CD1c-positive myeloid dendritic cell (primary cell): ENCODE measurements around the gene MAP4K3.

Experiments used
- DNase-seq: peaks from one replicate; pipeline ENCODE4 v3.0.0-alpha.2; 2016; ENCODE audit errors: extremely low spot score

MAP4K3 gene

DNA sequence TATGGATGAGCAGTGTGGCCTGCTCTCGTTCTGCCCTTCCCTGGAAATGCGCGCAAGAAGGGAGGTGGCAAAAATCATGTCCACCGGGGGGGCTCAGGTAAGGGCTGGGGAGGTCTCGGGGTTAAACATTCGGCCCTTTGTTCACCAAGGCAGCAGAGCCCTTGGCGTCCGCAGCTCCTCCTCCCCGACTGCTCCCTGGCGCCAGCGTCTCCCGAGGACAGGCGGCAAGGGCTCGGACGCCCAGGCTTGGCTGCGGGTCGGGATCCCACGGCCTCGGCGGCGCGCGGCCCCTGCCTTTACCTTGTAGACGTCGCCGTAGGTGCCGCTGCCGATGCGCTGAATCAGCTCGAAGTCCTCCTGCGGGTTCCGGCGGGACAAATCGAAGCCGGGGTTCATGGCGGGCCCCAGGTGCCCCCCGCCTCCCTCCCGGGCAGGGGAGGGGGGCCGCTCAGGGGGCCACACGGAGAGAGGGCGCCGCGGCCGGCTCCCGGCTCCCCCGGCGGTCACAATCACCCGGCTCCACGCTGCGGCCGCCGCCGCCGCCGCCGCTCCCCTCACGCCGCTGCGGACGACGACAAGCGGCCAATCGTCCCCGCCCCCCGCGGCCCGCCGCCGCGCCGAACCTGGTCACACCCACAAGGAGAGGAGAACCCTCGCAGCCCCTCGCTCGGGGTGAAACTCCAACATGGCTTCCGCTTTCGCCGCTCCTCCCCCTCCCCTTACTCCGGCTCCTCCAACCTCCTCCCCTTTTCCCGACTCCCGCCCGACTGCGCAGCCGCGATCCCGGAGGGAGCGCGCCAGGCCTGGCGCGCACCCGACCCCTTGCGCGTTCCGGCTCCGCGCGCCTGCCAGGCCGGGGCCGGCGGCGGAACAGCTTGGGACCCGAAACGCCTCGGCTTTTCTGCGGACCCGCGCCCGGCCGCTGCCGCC lies at the start of gene MAP4K3:
Gene MAP4K3, minus strand, starts transcription at position 694 of the 930 bp plus-strand sequence. Its CDS starts 298 bp downstream, at position 396.
- DNase-seq = peak; percentile 96

DNA sequence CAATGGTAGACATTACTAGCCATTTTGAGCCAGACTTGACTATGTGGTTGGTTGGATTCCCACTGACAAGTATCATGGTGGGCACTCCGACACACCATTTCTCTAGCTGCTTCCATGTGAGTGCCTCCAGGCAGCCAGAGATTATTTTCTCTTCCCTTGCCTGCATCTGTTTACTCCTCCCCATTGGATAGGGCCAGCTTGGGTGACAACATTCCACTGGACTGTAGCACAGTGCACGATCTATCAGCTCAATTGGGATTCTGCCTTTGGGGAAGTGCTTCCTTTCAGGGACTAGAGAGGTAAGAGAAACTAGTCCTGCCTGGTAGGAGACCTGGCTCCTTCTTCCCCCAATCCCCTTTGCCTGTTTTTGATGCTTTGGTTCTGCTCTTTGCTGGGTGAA lies 49.0 kb upstream of the MAP4K3 start:
- no peak for DNase-seq

DNA sequence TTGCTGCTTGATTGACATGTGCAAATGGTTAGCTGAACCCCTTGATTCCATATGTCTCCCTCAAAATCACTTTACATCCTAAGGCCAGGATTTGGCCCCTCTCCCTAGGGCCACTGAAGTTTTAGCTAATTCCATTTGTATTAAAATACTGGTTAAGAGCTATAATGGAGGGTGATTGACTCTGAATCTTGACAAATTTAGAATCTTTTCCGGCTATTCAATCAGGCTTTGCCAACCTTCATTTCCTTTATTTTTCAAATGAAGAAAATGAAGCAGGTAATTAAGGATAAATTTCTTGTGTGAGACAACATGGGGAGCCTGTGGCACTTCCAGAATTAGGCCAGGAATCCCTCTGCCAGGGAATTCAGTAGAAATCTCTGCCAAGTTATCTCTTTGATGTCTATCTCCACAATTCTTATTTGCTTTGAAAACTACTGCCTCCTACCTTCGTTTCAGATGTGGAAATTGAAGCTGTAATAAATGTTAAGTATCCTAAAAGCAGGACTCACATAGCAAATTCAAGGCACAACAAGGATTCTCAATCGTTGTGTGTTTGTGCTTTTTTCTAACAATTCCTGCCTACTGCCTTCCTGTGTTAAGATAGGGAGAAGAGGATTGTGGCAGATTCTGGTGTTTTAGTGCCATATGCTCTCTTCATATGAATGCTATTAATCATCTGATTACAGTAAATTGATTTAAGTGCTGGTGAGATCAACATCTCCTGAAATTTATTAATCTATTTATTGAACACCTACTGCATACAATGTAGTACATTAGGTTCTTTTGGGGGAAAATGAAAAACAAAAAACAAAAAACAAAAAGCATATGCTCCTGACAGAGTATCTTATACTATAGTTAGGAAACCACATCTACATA lies 47.8 kb upstream of the MAP4K3 start:
- DNase-seq = no peak

DNA sequence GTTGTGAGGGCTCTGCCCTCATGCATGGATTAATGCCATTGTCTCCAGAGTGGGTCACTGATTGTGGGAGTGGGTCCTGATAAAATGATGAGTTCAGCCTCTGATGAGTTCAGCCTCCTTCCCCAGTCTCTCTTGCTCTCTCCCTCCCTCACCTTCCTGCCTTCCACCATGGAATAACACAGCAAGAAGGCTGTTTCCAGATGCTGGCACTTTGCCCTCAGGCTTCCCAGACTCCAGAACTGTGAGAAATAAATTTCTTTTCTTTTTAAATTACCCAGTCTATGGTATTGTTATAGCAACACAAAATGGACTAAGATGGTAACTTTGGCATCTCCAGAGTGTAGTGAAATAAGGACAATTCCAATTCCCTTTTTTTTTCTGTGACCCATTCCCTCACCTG lies 47.1 kb upstream of the MAP4K3 start:
- no peak for DNase-seq

DNA sequence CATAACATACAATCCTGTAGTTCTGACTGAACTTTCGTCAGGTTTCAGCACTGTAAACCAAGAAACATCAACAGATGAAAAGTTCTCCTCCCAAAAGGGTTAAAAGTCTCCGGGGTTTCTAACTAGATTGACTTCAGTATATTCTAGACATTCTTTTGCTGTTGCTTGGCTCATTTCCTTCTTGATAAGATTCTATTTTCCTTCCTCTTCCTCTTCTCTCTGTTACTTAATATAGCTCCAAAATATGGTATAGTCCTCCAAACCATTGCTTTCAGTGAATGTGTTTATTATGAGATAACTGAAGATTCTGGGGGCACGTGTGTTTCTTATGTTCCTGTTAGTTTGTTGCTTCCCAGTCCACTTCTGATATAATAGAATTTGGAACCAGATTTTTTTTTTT lies 46.4 kb upstream of the MAP4K3 start:
- peak; percentile 48 for DNase-seq

DNA sequence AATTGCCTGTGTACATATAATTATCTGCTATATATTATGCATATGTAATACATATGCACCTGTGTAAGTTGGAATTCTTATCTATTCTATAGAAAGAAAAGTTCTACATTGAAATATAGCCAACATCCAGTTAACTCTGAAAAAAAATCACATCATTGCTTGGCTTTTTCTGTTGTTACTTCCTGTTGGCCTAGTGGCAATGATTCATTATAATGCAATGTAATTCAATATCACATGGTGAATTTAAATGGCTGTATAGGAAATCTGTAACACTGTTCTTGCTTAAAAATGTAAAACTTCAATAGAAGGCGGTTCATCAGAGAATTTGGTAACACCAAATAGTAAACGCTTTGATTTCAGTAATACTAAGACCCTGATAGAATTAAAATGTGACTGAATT lies 44.5 kb upstream of the MAP4K3 start:
- DNase-seq = peak; percentile 57

DNA sequence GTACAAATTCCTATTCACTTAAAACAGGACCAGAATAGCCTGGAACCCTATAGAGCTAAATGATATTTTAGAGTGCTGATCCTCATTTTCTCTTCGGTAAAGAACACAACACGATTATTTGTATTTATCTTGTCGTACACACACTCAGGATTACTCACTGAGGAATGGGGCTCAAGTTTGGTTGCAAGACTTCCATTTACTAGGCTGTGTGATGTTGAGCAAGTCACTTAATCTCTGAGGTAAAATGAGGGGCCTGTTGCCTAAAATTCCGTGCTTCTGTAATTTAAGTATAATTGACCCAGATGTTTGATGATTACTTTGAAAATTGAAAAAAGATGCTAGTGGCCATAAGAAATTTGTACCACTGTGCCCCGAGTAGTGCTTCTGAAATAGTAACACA lies 42.6 kb upstream of the MAP4K3 start:
- DNase-seq = no peak

DNA sequence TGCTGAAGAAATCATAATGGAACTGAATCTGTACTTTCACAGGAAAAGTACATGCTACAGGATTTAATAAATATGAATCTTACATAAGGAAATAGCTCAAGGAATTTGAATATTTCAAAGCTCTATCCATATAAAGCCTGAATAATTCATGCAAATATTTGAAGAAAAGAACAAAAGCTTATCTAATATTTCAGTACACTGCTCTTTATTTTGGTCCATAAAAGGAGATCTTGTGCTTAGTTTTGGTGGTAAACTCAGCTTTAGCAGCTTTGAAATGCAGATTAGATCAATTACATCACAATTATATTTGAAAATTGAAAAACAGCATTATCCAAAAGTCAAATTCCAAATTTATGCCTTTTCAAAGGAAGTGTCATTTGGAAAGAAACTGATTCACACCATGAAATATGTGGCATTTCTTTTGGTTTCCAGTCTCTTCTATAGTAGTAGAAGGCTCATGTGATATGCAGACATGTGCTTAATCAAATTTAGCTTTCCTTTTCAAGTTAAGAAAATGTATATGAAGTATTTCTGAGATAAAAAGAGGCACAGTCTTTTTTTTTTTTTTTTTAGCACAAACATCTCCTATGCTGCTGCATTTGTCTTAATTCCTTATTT lies 42.1 kb upstream of the MAP4K3 start:
- no peak for DNase-seq

DNA sequence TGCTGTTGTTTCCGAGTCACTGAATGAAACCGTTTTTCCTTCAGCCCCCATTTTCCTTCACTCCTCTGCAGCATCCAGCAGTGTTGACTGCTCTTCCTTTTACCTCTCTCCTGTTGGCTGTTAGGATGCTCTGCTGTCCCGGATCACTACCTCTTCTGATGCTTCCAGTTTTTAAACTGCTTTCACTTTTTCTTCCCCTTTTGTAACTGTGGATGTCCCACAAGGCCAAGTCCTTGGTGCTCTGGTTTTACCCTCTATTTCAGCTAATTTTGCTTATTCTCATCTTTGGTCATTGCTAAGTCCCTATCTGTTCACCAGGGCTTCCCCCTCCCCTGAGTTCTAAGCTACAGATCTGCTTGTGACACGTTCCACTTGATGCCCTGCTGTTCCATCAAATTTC lies 39.4 kb upstream of the MAP4K3 start:
- peak; percentile 67 for DNase-seq

DNA sequence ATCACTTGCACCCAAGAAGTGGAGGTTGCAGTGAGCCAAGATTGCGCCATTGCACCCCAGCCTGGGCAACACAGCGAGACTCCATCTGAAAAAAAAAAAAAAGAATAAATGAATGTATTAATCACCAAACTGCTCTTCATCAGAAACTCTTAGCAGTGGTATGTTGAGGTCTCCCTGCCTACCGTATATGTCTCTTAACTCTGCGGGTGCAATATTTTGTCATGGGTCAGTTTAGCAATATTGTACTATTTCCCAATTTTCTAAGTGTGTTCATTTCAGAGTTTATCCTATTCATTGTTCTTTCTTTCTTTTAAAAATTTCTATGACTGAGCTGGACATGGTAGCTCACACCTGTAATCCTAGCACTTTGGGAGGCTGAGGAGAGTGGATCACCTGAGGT lies 37.9 kb upstream of the MAP4K3 start:
- no peak for DNase-seq

DNA sequence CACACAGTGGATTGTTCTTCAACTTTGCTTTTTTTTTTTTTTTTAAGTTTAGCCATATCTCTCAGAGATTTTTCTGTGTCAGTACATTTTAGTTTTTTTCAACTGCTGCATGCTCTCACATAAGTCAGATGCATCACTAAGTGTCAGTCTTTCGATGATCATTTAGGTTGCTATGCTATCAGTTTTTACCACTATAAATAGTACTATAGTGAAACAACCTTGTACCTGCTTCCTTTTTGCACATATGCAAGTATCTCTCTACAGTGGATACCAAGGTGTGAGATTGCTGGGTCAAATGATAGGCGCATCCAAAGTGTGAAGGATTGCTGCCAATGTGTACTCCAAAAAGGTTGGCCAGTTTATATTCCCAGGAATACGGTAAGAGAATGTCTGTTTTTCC lies 33.5 kb upstream of the MAP4K3 start:
- no peak for DNase-seq

DNA sequence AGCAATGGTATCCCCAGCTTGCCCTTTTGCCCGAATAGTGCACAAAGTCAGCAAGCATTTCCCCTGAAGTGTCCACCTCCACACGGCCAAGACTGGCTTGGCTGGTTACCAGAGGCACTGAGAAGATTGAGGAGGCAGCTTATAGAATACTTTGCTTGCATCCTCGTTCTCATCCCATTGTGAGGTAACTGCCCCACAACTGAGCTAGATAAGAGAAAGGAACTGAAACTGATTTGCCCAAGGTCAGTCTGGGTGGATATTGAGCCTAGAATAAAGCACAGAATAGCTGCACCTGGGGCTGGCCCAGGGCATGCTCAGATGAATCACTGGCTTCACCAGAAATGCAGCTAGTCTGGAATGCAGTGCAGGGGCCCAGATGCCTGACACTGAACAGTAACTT lies 32.7 kb upstream of the MAP4K3 start:
- DNase-seq = peak; percentile 89

DNA sequence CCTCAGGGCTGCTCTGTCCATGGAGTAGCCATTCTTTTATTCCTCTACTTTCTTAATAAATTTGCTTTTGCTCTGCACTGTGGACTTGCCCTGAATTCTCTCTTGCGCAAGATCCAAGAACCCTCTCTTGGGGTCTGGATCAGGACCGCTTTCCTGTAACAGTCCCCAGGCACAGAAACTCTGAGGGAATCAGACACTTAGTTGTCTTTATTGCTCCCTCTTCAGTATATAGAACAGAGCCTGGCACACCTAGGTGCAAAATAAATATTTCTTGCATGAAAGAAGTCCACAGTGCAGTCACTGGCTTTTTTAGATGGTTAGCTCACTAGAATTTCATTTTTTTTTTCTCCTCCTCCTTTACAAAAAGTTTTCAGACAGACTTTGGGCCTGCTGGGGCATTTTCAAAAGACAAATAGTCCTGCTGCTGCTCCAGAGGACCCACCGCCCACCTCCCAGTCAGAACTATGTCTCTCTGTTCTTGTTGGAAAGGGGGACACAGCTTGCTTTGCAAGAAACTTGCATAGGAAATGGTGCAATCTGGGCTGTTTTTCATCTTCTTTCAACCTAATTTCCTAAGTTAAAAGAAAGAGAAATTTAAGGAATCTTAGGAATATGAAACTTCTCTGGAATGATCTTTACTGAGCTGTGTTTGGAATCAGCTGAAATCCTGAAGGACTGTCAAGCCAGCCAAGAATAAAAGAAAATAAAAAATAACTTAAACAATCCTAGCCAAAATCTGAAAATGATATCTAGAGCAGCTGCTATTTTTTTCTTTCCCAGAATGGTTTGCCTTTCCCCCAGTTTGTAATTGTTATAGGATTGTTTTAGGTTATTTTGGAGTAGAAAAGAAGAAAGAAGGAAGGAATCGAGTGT lies 31.7 kb upstream of the MAP4K3 start:
- DNase-seq = peak; percentile 19

DNA sequence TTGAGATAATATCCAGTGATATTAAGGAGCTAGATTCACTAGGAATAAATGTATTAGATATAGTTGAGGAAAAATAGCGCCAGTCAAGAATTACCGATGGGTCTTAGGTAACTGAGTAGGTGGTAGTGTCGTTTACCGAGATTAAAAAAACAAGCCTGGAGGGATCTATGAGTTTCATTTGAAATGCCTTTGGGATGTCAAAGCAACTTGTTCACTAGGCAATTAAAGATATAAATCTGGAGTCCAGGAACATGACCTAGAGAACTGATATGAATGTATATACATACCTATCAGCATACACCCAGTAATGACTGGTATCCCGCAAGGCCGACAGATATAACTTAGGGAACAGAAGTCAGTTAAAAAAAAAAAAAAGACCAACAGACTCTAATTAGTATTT lies 29.2 kb upstream of the MAP4K3 start:
- no peak for DNase-seq

DNA sequence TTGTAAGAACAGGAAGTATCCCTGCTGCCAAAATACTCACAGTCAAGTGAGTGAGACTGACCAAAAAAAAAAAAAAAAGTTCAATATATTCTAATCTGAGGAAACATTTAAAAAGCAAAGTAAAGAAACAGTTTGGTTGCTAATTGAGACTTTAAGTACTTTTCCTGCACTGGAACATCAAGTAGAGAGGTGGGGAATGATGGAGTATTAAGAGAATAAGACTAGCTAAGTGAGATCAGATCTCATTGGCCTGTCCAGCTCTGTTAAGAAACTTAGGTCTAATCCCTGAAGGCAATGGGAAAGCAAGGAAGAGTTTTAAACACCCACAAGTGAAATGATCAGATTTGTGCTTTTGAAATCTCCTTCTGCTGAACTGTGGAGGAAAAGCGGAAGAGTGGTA lies 27.8 kb upstream of the MAP4K3 start:
- DNase-seq = no peak

DNA sequence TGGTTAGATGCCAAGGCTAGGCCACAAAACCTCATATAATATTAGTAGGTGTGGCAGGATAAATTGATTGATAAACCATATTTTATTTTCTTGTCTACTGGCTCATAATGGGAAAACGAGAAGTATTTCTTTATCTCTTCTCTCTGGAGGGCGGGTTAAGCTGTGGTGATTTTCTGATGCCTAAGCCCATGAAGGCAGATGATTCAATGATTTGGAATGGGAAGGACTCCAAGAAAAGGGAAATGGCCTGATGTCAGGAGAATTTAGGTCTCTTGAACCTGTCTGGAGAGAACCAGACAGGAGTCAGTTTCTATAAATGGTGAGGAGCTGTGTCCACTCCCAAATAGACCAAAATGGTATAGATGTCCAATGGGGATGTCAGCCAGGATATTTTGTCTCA lies 18.7 kb upstream of the MAP4K3 start:
- DNase-seq = no peak

DNA sequence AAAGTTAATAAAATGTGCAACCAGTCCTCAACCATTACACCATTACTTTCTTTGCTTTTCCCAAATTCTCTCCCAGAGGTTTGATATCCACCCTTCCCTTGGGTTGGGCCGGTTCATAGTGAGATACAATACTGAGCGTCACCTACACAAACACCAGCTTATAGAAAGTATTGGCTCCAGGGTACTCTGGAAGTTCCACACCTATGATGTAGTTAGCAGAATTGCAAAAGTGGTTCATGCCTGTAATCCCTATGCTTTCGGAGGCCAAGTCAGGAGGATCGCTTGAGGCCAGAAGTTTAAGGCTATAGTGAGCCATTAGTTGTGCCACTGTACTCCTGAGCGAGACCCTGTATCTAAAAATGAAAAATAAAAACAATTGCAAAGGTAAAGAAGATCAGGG lies 15.3 kb upstream of the MAP4K3 start:
- no peak for DNase-seq

DNA sequence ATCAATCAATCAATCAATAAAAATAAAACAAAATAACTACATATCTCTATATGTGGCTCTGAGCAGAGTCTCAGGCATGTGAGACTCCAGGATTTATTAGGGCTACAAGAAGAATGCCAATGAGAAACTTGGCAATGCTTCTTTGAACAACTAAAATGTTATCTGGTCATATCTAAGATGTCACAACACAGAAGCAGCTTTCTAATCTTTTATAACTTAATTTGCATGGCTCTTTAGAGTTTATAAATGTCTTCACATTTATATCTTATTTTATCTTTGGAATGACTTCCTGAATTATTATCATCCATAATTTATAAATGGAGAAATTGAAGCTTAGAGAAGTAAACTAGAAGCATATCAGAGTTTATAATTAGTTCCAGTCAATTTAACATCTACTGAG lies 14.9 kb upstream of the MAP4K3 start:
- DNase-seq = no peak

DNA sequence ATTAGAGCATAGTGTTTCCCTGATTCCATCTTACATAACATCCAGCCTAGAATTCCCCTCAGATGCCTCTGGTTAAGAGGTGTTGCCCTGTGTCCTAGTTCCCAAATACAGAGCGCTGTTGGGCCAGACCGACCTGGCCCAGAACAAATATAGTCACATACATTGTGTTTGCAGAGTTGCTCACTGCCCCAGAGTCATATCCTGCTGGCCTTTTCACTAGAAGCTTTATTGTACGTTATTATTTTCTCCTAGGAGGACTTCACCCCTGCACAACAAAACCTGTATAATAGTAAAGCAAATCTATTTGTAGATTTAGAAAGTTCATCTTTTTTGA lies 11.1 kb upstream of the MAP4K3 start:
- DNase-seq = no peak

DNA sequence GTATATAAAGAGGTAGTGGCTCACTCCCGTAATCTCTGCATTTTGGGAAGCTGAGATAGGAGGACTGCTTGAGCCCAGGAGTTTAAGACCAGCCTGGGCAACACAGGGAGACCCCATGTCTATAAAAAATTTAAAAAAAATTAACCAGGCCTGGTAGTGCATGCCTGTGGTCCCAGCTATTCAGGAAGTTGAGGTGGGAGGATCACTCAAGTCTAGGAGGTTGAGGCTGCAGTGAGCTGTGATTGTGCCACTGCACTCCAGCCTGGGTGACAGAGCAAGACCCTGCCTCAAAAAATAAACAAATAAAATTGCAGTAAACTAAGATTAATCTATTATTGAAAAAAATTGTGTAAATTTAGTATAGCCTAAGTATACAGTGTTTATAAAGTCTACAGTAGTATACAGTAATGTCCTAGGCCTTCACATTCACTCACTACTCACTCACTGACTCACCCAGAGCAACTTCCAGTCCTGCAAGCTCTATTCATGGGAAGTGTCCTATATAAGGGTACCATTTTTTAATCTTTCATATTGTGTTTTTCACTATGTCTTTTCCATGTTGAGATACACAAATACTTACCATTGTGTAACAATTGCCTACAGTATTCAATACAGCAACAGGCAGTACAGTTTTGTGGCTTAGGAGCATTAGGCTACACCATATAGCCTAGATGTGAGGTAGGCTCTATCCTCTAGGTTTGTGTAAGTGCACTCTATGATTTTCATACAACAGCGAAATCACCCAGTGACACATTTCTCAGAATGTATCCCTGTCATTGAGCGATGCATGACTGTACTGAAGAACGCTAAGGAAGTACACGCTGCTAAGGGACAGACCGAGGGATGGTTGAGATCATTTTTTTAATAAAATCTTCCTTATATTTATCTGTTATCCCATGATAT lies 10.4 kb upstream of the MAP4K3 start:
- DNase-seq = no peak
